AG09309 (cell line): ENCODE results near the gene COG7.
"Not testable (repeated sequence)": the region's sequence is repeated elsewhere in the genome, so short reads cannot be mapped to it uniquely, and the experiment has no call there.

ENCODE experiments used
- DNase-seq: peaks from one replicate; pipeline ENCODE4 v3.0.0-alpha.2; 2010; ENCODE audit warnings: low read depth
- H3K4me3 ChIP-seq: 2 replicates; pipeline ENCODE4 v1.5.1; 2011; ENCODE audit warnings: mild to moderate bottlenecking, low read depth, low read length, moderate library complexity; ENCODE audit not compliant: control insufficient read depth
- CTCF ChIP-seq: IDR thresholded peaks from 2 replicates; pipeline ENCODE4 v1.5.1; 2011; ENCODE audit warnings: mild to moderate bottlenecking, low read depth, low read length, inconsistent platforms; ENCODE audit not compliant: insufficient read depth, control insufficient read depth; ENCODE audit errors: missing control alignments

The COG7 gene

GRCh38 chr16:23389201-23389600 lies 63.8 kb downstream of the COG7 start:
- DNase-seq: no peak
- no peak overlapping the region for H3K4me3 ChIP-seq
- TF ChIP-seq CTCF: no peak

DNA sequence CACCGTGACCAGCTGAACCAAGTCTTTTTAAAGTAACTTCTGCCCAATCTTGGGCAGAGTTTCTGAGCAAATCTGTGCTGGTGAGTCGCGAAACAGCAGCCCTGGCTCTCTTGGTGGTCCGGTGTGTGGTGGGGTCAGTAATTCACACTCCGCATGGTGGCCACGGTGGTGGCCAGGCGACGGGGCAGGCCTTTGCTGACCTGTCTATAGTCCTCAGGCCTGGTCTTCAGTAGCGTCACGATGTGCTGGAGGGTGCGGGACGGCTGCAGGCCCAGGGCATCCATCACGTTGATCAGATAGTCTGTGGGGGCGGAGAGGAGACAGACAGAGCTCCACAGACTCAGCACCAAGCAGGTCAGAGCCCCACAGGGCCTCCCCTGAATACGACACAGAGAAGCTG lies 64.2 kb downstream of the COG7 start:
- H3K4me3 ChIP-seq: no peak overlapping the region
- no peak for DNase-seq
- TF ChIP-seq CTCF: no peak

DNA sequence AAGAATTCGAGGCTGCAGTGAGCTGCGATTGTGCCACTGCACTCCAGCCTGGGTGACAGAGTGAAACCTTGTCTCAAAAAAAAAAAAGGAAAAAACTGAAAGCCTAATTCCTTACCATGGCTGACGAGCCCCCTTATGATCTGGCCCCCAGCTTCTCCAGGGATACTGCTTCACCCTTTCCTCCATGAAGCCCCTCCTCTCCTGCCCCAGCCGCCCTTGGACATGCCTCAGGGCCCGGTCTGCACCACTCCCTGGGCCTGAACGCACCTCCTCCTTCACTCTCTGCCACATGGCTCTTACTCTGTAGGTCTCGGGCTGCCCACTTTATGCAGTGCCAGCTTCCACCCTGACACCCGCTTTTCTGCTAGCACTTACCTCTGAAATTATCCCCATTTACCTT lies 65.3 kb downstream of the COG7 start:
- DNase-seq: no peak
- no peak overlapping the region for H3K4me3 ChIP-seq
- no peak for TF ChIP-seq CTCF

- no peak for DNase-seq
- H3K4me3 ChIP-seq: no peak overlapping the region
- TF ChIP-seq CTCF: no peak
Observed at GRCh38 chr16:23385441-23385840, 67.5 kb downstream of the COG7 start.

DNA sequence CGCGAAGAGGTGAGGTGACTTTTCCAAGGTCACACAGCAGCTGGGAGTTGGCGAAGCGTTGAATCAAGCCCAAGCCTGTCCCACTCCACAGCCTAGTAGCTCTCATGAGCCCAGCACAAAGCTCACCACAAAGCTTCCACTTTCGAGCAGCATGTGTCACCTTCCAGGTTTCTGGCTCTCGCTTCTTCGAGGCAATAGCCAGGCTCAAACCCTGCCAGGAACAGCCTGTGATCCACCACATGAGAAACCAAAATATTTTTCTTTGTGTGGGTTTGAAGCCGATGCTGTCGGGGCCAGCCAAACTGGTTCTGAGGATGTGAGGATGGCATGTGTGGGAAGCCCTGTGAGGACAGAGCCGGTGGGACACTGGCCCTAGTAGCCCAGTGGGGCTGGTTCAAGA lies 68.1 kb downstream of the COG7 start:
- no peak for TF ChIP-seq CTCF
- no peak overlapping the region for H3K4me3 ChIP-seq
- DNase-seq: no peak

- no peak for DNase-seq
- TF ChIP-seq CTCF: no peak
Observed at GRCh38 chr16:23383881-23384280, 69.1 kb downstream of the COG7 start.

DNA sequence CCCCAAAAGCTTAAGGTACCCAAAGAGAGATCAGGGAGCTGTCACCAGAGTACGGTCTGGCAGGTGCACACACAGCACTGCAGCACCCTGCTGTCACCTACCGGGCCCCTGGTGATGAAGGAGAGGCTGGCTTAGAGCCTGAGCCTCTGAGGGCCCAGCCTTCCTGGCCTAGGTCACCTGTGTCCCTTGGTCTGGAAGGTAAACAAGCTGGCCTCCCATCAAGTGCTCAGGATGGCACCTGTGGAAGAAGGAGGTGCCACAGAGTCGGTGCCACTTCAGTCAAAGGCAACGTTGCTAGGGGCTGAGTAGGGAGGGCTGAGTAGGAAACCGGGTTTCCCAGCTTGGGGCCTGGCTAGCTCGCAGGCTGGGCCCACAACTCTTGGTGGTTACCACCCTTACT lies 70.7 kb downstream of the COG7 start:
- H3K4me3 ChIP-seq: no peak overlapping the region
- DNase-seq: no peak
- TF ChIP-seq CTCF: no peak

More at GRCh38 chr16:23383881-23384280, 69.1 kb downstream of the COG7 start:
- H3K4me3 ChIP-seq: no peak overlapping the region

DNA sequence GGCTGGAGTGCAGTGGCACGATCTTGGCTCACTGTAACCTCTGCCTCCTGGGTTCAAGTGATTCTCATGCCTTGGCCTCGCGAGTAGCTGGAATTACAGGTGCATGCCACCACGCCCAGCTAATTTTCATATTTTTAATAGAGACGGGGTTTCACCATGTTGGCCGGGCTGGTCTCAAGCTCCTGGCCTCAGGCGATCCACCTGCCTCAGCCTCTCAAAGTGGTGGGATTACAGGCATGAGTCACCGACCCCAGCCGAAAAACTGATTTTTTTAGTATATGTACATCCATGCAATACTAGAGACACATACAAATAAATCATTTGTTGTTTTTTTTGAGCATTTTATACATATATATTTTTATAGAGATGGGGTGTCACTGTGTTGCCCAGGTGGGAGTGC lies 71.3 kb downstream of the COG7 start:
- not testable (repeated sequence) for DNase-seq, H3K4me3 ChIP-seq
